ENCODE measurements around the gene OXT. TPM values are rescaled to one million over a fixed set of nuclear protein-coding genes. Genes with fewer than 3 reads are reported as not detected.
"Not testable (repeated sequence)": the region's sequence is repeated elsewhere in the genome, so short reads cannot be mapped to it uniquely, and the experiment has no call there.

The OXT gene
- total RNA-seq, 1 experiment from 2014 or later: not detected

- DNase-seq (ENCODE audit: low spot score): no peak
Measured at GRCh38 chr20:3047486-3048419, 23.7 kb upstream of the OXT start.

DNA sequence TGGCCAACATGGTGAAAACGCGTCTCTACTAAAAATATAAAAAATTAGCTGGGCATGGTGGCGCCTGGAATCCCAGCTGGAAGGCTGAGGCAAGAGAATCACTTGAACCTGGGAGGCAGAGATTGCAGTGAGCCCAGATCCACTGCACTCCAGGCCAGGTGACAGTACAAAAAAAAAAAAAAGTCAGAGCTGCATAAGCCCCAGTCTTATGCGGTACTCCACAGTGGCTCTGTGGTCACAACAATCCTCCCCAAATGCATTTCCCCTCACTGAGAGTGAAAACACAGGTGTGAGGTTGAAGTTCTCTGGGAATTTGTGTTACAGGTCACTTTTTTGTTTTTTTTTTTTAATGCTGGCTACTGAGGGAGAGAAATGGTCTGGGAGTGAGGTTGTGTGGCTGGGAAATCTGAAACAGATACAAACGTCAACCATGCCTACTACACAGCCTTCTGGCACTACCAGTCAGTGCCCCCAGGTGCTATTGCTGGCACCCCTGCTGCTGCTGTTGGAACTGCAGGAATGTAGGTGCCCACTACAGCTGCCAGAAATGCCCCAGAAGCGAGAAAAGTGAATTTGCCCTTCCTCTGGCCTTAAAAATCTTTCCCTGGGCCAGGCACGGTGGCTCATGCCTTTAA, 19.9 kb upstream of the OXT start:
- no peak for DNase-seq (ENCODE audit: low spot score)

DNA sequence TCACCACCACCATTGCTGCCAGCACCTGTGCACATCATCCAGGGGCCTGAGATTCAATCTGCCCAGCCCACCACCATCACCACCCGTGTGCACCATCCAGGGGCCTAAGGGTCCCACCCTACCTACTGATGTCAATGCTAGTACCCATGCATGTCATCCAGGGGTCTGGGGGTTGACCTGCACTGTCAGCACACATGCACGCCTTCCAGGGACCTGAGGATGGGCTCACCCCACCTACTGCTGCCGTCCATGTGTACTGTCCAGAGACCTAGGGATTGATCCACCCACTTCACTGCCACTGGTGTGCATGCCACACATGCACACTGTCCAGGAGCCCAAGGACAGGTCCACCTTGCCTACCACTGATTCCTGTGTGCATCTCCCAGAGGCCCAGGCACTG, 11.9 kb upstream of the OXT start:
- DNase-seq (ENCODE audit: low spot score): no peak

DNA sequence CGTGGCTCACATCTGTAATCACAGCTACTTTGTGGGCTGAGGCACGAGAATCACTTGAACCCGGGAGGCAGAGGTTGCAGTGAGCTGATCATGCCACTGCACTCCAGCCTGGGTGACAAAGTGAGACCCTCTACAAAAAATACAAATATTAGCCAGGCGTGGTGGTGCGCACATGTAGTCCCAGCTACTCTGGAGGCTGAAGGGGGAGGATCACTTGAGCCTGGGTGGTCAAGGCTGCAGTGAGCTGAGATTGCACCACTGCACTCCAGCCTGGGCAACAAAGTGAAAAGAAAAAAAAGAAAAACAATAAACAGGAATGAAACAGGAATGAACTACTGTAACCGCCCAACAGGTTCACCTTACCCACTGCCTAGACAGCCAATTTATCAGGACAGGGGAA, 7.3 kb upstream of the OXT start:
- DNase-seq (ENCODE audit: low spot score): not testable (repeated sequence)

- no peak for DNase-seq (ENCODE audit: low spot score)
Measured at GRCh38 chr20:3067139-3068014, 4.0 kb upstream of the OXT start.

DNA sequence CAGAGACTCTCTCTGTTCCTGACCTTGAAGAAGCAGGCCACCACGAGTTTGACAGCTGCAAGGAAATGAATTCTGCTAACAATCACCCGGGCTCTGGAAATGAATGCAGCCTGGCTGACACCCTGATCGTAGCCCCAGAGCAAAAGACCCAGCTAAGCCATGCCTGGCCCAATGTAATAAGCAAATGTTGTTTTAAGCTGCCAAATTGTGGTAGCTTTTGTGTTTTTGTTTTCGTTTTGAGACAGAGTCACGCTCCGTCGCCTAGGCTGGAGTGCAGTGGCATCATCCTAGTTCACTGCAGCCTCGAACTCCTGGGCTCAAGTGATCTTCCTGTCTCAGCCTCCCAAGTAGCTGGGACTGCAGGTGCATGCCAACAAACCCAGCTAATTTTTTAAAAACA, 3.3 kb upstream of the OXT start:
- no peak for DNase-seq (ENCODE audit: low spot score)

DNA sequence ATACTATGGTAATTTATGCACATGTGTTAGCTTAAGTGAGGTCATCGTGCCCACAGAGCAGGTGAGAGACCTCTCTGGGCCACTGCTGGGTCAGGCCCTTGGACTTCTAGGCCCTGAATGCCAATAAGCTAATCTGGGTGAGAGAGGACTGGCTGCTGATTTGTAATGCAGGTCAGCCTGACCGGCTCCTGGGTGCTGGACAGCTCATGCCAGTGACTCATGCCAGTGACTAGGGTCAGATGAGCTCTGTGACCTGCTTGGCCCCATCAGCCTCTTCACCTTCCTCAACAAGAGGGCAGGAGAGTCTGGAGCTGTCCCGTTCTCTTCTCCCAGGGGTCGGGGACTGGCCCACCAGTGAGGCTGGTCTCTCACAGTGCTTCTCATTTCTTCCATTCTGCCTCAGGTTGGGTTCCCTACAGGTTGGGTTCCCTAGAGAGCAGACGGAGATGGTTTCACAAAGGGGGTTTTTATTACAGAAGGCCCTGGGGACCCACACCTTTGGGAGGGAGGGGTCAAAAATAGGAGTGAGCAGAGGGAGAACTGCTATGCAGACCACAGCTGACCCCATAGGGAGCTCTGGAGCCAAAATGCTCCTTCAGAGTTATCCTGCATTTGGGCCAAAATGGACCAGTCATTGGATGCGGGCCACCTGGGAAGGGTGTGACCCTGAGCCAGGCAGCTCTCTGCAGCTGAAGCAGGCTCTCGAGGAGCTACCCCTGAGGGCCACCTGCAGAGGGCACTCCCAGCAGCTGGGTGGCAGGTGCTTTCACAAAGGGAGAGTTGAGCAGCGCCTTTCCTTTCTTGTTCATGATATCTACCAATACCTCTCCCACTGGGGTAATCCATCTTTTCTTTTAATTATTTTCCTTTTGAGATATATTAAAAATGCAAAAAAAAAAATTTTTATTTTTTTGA, 2.2 kb upstream of the OXT start:
- peak; percentile 58 for DNase-seq (ENCODE audit: low spot score)

DNA sequence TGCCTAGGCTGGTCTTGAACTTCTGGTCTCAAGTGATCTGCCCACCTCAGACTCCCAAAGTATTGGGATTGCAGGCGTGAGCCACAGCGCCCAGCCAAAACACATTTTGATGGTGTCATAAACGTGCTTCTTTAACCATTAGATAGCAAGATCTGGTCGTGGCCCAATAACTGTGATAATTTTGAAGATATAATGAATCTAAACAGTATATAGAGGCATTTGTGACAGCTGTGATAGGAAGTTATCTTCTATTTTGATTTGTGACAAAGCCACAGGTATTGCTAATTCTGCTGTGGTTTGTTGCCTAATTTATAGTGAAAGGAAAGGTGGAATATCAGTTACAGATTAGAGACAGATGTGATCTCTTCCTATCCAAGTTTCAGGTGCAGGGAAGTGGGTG, 695 bp upstream of the OXT start:
- DNase-seq (ENCODE audit: low spot score): no peak

DNA sequence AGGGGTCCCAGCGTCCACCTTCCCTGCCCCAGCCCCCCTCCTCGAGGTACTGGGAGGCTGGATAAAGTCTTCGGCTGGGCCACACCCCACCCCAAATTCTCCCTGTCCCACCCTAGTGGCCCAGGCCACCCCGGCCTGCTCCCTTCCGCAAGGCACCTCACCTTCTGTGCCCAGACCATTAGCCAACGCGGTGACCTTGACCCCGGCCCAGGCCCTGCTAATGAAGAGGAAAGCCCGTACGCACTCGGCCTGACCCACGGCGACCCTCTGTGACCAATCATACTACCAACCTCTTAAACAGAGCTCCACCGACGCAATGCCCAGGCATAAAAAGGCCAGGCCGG, 182 bp upstream of the OXT start:
- DNase-seq (ENCODE audit: low spot score): no peak

GRCh38 chr20:3072530-3073250, 1.3 kb downstream of the OXT start:
- no peak for DNase-seq (ENCODE audit: low spot score)

GRCh38 chr20:3073251-3073643, 1.8 kb downstream of the OXT start:
- not testable (repeated sequence) for DNase-seq (ENCODE audit: low spot score)

DNA sequence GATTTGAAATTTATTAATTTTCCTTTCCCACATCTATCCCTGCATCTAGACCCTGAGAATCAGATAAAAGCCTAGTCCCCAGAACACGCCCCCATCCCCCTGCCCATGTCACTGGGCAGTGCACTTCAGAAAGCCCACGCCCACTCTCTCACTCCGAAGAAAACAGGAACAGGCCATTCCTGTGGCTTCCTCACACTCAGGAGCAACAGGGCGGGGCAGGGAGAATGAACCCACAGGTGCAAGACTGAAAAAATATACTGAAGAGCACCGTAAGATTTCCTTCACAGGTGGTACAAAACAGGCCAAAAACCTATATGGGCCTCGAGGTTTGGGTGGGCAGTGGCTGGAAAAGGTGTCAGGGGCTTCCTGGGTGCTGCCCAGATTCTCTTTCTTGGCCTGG, 3.4 kb downstream of the OXT start:
- DNase-seq (ENCODE audit: low spot score): no peak

DNA sequence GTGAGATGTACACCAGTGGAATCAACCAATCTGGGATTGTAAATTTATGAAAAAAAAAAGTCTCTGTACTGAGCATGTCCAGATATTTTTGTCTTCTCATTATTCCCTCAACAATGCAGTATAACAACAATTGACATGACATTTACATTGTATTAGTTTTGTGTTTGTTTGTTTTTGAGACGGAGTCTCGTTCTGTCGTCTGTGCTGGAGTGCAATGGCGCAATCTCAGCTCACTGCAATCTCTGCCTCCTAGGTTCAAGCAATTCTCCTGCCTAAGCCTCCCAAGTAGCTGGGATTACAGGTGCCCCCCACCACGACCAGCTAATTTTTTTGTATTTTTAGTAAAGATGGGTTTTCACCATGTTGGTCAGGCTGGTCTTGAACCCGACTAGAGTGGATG, 3.9 kb downstream of the OXT start:
- not testable (repeated sequence) for DNase-seq (ENCODE audit: low spot score)

DNA sequence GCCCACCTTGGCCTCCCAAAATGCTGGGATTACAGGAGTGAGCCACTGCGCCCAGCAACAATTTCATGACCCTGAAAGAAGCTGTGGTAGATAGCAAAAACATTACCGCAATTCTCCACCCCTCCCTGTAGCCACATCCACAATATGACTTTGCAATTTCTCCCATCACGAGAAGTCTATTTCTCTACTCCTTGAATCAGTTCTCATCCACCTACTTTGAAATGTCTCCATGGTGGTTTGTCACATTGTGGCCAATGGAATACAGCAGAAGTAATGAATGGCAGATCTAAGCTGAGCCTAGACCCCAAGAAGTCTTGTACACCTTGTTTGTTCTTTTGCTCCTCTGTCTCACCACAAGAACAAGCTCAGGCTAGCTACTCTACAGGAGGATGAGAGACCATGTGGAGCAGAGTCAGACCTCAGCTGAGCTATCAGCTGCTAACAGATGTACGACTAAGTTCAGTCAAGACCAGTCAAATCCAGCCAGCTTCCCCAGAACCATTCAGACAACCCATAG, 6.3 kb downstream of the OXT start:
- no peak for DNase-seq (ENCODE audit: low spot score)

DNA sequence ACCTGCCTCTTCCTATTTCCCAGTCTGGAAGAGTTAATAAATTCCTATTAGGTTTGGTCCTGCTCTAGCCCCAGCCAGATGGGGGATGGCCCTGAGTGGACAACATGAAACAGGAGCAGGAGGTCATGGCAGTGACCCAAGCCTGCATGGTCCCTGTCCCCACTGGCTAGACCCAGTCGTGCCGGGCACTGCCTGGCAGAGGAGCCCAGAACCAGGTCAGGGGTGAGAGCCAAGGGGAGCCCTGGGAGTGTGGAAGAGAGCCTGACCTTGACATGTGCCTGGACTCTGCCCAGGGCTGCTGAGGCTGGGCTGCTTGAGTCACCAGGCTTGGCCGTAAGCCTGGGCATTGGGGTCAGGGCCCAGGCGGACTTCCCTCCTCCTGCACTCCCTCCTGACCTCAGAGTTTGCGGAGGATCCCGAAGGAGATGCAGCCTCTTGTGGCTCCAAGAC, 9.5 kb downstream of the OXT start:
- peak; percentile 77 for DNase-seq (ENCODE audit: low spot score)

- no peak for DNase-seq (ENCODE audit: low spot score)
Measured at GRCh38 chr20:3081641-3082040, 10.2 kb downstream of the OXT start.

GRCh38 chr20:3082306-3082951, 11.0 kb downstream of the OXT start:
- DNase-seq (ENCODE audit: low spot score): no peak

- DNase-seq (ENCODE audit: low spot score): no peak
Measured at GRCh38 chr20:3082955-3083952, 11.8 kb downstream of the OXT start.
